SK-N-DZ (cell line): ENCODE results near the gene ZCCHC17.
A peak's percentile ranks its signal among the peaks of the same experiment; 100 is the strongest.

Experiments
- DNase-seq: peaks from one replicate; pipeline ENCODE4 v3.0.0-alpha.2; 2015; ENCODE audit warnings: low spot score

Gene ZCCHC17

GRCh38 chr1:31394584-31395193, 97.9 kb downstream of the ZCCHC17 start:
- DNase-seq = peak; percentile 59

DNA sequence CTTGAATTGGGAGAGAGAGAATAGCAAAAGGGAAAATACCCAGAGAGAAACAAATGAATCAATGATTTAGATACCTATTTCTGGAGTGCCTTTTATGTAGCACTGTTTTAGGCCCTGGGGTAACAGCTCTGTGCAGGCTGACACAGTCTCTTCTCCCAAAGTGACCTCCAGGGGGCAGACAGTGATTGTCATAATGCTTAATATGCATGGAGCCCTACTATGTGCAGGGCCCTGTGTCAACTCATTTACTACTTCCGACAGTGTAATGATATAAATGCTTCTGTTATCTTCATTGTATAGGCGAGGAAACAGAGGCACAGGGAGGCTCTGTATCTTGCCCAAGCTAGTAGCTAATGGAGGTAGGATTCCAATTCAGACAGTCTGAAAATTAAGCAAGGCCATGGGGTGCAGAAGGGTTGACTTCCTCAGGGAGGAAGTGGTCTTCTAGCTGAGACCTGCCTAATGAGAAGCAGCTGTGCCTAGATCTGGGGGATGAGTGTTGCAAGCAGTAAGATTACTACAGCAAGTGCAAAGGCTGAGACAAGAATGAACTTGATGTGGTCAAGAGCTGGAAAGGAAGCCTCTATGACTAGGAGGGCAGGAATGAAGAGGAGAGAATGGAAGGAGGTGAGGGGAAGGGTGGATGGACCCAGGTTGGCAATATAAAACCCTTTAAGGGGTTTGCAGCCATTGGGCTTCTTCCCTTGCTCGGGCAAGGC, 100.0 kb downstream of the ZCCHC17 start:
- no peak for DNase-seq

DNA sequence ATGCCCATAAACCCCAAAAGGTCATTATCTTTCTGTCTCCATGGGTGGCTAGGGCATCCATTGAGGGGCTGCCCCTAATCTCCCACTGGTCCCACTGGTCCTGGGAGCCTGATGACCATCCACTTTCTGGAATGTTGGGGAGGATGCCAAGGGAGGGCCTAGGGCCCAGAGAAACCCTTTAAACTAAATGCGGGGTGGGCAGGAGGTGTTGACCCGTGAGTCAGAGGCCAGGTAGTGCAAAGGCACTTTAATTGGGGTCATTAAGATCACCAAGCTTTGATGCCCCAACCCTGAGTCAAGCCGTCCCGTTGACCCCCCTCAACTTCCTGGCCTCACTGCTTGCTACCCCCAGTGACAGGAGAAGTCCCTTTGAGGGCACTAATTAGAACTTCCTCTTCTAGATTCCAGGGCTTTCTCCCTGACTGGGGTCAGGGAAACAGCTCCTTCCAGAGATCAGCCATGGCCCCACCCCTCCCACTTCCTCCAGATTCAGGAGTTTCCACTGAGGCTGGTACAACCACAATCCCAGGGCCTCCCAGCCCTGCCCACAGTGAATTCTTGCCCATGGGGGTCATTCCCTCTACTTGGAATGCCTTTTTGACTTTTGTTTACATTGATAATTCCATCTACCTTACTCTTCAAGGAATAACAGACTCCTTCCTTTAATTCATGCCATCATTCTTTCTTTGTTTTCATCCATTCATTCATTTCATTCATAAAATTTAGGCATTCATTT, 100.7 kb downstream of the ZCCHC17 start:
- DNase-seq = no peak

GRCh38 chr1:31398246-31398645, 101.4 kb downstream of the ZCCHC17 start:
- no peak for DNase-seq

GRCh38 chr1:31399976-31400375, 103.1 kb downstream of the ZCCHC17 start:
- no peak for DNase-seq

DNA sequence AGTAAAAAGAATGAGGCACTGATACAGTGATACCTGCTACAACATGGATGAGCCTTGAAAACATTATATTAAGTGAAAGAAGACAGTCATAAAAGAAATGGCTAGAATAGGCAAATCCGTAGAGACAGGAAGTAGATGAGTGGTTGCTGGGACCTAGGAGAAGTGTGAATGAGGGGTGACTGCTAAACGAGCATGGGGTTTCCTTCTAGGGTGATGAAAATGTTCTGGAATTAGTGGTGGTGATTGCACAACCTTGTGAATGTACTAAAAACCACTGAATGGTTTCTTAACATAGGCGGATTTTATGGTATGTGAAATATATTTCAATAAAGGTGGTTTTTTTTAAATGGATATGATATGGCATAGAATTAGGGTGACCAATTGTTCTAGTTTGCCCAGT, 103.6 kb downstream of the ZCCHC17 start:
- DNase-seq = no peak

DNA sequence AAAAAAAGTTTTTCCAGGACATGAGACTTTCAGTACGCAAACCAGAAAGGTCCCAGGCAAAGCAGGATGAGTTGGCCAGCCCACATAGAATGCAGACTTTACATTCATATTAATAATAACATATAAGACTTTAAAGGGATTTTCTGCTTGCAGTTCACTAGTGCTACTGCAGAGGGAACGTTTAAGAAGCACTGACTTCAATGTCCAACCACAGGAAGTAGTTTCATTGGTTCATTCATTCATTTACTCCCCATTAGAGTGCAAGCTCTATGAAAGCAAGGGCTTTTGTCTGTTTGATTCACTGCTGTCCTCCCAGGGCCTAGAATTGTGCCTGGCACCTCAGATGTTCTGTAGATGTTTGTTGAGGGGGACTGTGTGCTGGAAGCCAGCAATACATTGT, 104.4 kb downstream of the ZCCHC17 start:
- DNase-seq = no peak

DNA sequence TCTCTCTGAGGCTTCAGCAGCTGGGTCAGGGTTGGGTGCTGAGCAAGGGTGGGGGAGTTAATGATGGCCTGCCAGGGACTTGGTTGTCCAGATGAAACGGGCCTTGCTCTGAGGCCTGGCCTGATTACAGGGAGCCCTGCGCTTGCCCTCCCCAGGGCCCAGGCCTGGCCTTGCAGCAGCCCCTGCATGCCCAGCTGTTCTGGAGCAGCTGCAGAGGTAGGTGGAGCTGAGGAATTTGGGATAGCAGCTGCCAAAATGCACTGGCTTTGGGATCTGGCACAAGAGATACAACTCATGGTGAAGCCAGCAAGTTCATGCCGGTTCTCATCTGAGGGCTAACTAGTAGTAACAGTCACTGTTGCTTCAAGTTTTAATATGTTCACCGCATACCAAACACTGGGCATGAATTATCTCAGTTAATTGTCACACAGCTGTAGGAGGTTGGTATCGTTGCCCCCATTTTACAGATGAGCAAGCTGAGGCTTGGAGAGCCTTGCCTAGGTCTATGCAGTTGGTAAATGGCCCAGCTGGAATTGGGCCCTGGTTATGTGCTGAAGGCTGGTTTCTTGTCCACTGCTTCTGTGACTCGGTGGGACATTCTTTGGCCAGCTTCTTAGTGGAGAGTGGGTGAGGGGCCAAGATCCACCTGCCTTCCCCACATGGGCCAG, 108.9 kb downstream of the ZCCHC17 start:
- DNase-seq = no peak

DNA sequence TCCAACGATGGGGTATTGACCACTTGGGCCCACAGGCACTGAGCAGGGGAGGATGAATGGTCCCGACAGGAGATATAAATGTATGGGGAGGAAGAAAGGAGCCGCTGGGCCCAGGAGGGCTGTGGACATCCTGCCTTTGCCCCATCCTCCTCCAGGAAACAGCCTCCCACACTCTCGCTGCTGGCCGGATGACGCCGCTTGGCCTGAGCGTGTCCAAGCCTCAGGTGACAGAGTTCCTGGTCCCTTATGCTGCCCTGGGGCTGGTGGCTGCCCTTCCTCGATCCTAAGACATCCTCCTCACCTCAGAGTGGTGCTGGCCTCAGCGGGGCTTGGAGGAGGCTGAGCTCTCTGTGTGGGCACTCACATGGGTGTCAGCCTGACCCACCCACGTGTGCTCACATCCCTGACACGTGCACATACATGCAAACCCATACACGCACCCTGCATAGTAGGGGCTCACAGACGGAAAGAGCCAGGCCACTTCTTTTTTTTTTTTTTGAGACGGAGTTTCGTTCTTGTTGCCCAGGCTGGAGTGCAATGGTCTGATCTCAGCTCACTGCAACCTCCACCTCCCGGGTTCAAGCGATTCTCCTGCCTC, 110.3 kb downstream of the ZCCHC17 start:
- DNase-seq = no peak

- no peak for DNase-seq
Measured at GRCh38 chr1:31408788-31409318, 112.0 kb downstream of the ZCCHC17 start.

GRCh38 chr1:31409946-31410858, 113.4 kb downstream of the ZCCHC17 start:
- no peak for DNase-seq

- no peak for DNase-seq
Measured at GRCh38 chr1:31410871-31411270, 114.0 kb downstream of the ZCCHC17 start.

DNA sequence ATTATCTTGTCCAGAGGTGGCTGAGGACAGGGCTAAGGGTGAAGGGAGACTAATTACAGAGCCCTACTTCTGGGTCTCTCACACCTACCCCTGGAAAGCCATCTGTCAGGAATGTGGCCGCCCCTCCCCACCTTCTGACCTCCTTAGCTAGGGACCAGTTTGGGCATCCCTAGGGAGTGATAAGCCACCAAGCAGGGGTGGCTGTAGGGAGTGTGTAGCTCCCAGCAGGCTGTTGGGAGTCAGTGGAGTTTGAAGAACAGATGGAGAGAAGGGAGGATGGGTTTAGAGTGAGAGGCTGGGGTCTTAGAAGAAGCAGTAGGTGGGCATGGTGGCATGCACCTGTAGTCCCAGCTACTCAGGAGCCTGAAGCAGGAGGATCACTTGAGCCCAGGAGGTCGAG, 115.4 kb downstream of the ZCCHC17 start:
- no peak for DNase-seq

DNA sequence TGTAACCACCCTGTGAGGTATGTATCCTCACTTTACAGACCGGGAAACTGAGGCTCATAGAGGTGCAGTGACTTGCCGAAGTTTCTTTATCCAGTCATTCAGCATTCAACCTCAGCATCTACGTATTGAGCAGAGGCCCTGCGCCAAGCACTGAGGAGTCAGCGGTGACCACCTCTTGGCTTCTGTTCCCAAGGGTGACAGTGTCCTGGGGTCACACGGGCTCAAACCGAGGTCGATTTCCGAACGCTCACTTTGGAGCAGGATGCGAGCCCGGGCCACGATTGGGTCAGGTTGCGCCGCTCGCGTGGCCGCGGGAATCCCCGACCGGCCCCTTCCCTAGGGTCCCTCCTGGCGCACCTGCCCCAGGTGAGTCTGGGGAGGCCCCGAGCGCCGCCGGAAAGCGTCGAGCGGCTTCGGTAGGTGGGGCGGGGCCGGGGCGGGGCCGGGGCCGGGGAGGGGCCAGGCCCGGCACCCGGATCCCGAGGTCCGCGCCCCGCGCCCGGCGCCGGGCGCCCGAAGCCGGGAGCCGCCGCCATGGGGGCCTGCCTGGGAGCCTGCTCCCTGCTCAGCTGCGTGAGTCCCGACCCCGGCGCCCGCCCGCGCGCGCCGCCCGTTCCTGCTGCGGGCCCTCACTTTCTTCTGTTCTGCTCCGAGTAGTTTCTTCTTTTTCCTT, 116.0 kb downstream of the ZCCHC17 start, which contains the start of gene SERINC2:
SERINC2 (plus strand) TSS at position 482 of the 673 bp plus-strand sequence; CDS start at position 535, 53 bp downstream.
- no peak for DNase-seq

DNA sequence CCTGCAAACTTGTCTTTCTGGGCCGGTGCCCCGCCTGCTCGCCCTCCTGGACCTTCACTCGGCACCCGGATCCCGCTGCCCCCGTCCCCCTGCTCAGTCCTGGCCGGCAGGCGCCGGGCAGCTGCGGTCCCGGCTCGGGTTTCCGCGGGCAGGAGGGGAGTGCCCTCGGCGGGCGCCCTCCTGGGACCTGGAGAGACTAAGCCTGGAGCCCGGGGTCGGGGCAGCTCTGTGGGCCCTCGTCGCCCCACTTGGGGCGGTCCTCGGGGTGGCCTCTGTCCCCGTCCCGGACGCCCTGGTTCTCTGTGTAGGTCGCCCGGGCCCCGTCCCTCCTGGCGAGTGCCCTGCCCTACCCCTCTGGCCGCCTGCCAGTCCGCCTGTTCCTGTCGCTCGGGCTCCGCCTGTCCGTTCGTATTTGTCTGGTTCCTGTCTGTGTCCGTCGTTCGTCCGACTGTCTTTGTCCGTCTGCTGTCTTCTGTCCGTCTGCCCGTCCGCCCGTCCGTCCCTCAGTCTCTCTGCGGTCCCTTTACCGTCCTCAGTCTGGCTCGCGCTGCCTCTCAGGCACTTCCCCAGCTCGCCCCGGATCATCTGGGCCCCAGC, 116.7 kb downstream of the ZCCHC17 start:
- DNase-seq = no peak
